WTC11 (cell line): ENCODE data around the gene ADAMTS18. TPM values are rescaled to one million over a fixed set of nuclear protein-coding genes. Genes with fewer than 3 reads are reported as not detected.

Experiments used
- ATAC-seq: fragments of 200-7000 bp; cut with Tn5 transposase; 2 replicates; pipeline ENCODE4 v1.10.0; 2021; ENCODE audit warnings: mild to moderate bottlenecking, moderate library complexity
- CTCF ChIA-PET: fragments of 300-600 bp; sonication (Branson Sonifier 250); formaldehyde crosslinking; loops from one replicate; lab custom pipeline; 2021; ENCODE audit warnings: antibody characterized with exemption; lab: Charles Lee
- POLR2A ChIA-PET: fragments of 350-600 bp; sonication (Branson Sonifier 250); formaldehyde crosslinking; loops from one replicate; lab custom pipeline; 2021; ENCODE audit warnings: antibody characterized with exemption; lab: Charles Lee
- DNase-seq: peaks from one replicate; pipeline ENCODE4 v3.0.0; 2021; ENCODE audit warnings: low spot score
- H3K27ac Mint-ChIP-seq: 2 replicates; pipeline ENCODE4 v1.8.0; 2021; ENCODE audit warnings: mixed read lengths
- H3K27me3 Mint-ChIP-seq: 2 replicates; pipeline ENCODE4 v1.8.0; 2021; ENCODE audit warnings: low read depth, mild to moderate bottlenecking, moderate library complexity, mixed read lengths
- H3K36me3 Mint-ChIP-seq: 2 replicates; pipeline ENCODE4 v1.8.0; 2021; ENCODE audit warnings: mixed read lengths
- H3K4me1 Mint-ChIP-seq: 2 replicates; pipeline ENCODE4 v1.8.0; 2022; ENCODE audit warnings: mixed read lengths
- H3K4me3 Mint-ChIP-seq: 2 replicates; pipeline ENCODE4 v1.8.0; 2021; ENCODE audit warnings: mild to moderate bottlenecking, moderate library complexity, mixed read lengths
- H3K9me3 Mint-ChIP-seq: 2 replicates; pipeline ENCODE4 v1.8.0; 2021; ENCODE audit warnings: mixed read lengths
- ATF1 ChIP-seq: sonication (generic); formaldehyde crosslinking; IDR thresholded peaks from 2 replicates; pipeline ENCODE4 v1.8.1; 2023; ENCODE audit warnings: mild to moderate bottlenecking, moderate library complexity, missing genetic modification reagents
- CREB1 ChIP-seq: sonication (generic); formaldehyde crosslinking; IDR thresholded peaks from 2 replicates; pipeline ENCODE4 v1.8.0; 2023; ENCODE audit warnings: mild to moderate bottlenecking, missing genetic modification reagents
- CREM ChIP-seq: sonication (generic); formaldehyde crosslinking; IDR thresholded peaks from 2 replicates; pipeline ENCODE4 v1.8.1; 2022; ENCODE audit warnings: mild to moderate bottlenecking, missing genetic modification reagents, moderate library complexity
- FOXK1 ChIP-seq: sonication (generic); formaldehyde crosslinking; IDR thresholded peaks from 2 replicates; pipeline ENCODE4 v1.8.0; 2022; ENCODE audit warnings: mild to moderate bottlenecking, moderate library complexity, missing genetic modification reagents
- HMGA2 ChIP-seq: fragments of 250-450 bp; sonication (Bioruptor Pico); IDR thresholded peaks from 2 replicates; pipeline ENCODE4 v1.4.0; 2021; ENCODE audit warnings: mild to moderate bottlenecking, moderate library complexity
- JAZF1 ChIP-seq: fragments of 250-450 bp; sonication (Bioruptor Pico); IDR thresholded peaks from 2 replicates; pipeline ENCODE4 v1.9.0; 2021; ENCODE audit warnings: moderate library complexity, mild to moderate bottlenecking, inconsistent platforms
- NFE2L1 ChIP-seq: sonication (generic); formaldehyde crosslinking; IDR thresholded peaks from 2 replicates; pipeline ENCODE4 v1.8.1; 2023; ENCODE audit warnings: missing genetic modification reagents
- ZNF219 ChIP-seq: sonication (generic); formaldehyde crosslinking; IDR thresholded peaks from 2 replicates; pipeline ENCODE4 v1.8.0; 2023; ENCODE audit warnings: missing genetic modification reagents, mild to moderate bottlenecking, borderline replicate concordance
- ZNF416 ChIP-seq: fragments of 250-450 bp; sonication (Bioruptor Pico); IDR thresholded peaks from 2 replicates; pipeline ENCODE4 v1.9.0; 2021; ENCODE audit warnings: mild to moderate bottlenecking, inconsistent platforms
- ZNF423 ChIP-seq: fragments of 250-450 bp; sonication (Bioruptor Pico); IDR thresholded peaks from 2 replicates; pipeline ENCODE4 v2.1.2; 2022; ENCODE audit warnings: mild to moderate bottlenecking, moderate library complexity
- total RNA-seq: library from RNA; stranded (reverse); gene quantifications from 3 replicates; pipeline ENCODE4 v1.2.3, GENCODE V29; 2021
- TF ChIP-seq, protein P1 (sequence below): sonication (generic); formaldehyde crosslinking; IDR thresholded peaks from 2 replicates; pipeline ENCODE4 v1.8.1; 2023; ENCODE audit warnings: mild to moderate bottlenecking, missing genetic modification reagents
- TF ChIP-seq, protein P2 (sequence below): sonication (generic); formaldehyde crosslinking; IDR thresholded peaks from 2 replicates; pipeline ENCODE4 v1.8.1; 2022; ENCODE audit warnings: missing genetic modification reagents, borderline replicate concordance
- TF ChIP-seq, protein P3 (sequence below): sonication (generic); formaldehyde crosslinking; IDR thresholded peaks from 2 replicates; pipeline ENCODE4 v1.8.1; 2023; ENCODE audit warnings: mild to moderate bottlenecking, missing genetic modification reagents, borderline replicate concordance
- TF ChIP-seq, protein P4 (sequence below): fragments of 250-450 bp; sonication (Bioruptor Pico); IDR thresholded peaks from 2 replicates; pipeline ENCODE4 v1.9.0; 2021; ENCODE audit warnings: mild to moderate bottlenecking, borderline replicate concordance
- TF ChIP-seq, protein P5 (sequence below): sonication (generic); formaldehyde crosslinking; IDR thresholded peaks from 2 replicates; pipeline ENCODE4 v1.8.1; 2023; ENCODE audit warnings: mild to moderate bottlenecking, missing genetic modification reagents, moderate library complexity
- TF ChIP-seq, protein P6 (sequence below): sonication (generic); formaldehyde crosslinking; IDR thresholded peaks from 2 replicates; pipeline ENCODE4 v1.8.0; 2022; ENCODE audit warnings: mild to moderate bottlenecking, missing genetic modification reagents
- TF ChIP-seq, protein P7 (sequence below): sonication (generic); formaldehyde crosslinking; IDR thresholded peaks from 2 replicates; pipeline ENCODE4 v1.8.1; 2023; ENCODE audit warnings: mild to moderate bottlenecking, moderate library complexity, missing genetic modification reagents
- TF ChIP-seq, protein P8 (sequence below): sonication (generic); formaldehyde crosslinking; IDR thresholded peaks from 2 replicates; pipeline ENCODE4 v1.8.0; 2023; ENCODE audit warnings: missing genetic modification reagents, mild to moderate bottlenecking, borderline replicate concordance

ADAMTS18 gene
- total RNA-seq, 1 experiment from 2014 or later = 0.17 TPM

DNA sequence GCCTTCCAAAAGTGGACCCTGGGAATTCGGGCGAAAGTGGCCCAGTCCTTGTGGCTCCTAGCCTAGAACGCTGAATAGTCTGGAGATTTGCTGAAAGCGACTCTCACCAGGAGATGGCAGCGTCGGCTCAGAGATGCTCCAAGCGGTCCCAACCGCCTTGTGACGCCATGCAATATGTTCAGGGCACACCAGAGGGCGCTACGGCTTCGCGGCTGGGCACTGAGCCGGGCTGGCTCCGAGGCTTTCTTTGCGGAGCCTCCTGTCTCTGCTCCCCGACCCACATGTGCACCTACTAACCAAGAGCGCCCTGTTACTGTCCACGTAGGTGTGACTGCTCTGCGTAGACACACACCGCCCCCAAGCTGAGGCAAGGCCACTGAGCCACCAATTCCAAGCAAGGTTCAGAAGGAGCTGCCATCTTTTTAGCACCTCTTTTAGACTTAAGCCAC is 198.7 kb downstream of the ADAMTS18 start (continued):
- TF ChIP-seq, protein P1, sequence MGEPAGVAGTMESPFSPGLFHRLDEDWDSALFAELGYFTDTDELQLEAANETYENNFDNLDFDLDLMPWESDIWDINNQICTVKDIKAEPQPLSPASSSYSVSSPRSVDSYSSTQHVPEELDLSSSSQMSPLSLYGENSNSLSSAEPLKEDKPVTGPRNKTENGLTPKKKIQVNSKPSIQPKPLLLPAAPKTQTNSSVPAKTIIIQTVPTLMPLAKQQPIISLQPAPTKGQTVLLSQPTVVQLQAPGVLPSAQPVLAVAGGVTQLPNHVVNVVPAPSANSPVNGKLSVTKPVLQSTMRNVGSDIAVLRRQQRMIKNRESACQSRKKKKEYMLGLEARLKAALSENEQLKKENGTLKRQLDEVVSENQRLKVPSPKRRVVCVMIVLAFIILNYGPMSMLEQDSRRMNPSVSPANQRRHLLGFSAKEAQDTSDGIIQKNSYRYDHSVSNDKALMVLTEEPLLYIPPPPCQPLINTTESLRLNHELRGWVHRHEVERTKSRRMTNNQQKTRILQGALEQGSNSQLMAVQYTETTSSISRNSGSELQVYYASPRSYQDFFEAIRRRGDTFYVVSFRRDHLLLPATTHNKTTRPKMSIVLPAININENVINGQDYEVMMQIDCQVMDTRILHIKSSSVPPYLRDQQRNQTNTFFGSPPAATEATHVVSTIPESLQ (CRISPR knock-in tag) = no peak
- TF ChIP-seq ZNF423 = no peak
- TF ChIP-seq, protein P2, sequence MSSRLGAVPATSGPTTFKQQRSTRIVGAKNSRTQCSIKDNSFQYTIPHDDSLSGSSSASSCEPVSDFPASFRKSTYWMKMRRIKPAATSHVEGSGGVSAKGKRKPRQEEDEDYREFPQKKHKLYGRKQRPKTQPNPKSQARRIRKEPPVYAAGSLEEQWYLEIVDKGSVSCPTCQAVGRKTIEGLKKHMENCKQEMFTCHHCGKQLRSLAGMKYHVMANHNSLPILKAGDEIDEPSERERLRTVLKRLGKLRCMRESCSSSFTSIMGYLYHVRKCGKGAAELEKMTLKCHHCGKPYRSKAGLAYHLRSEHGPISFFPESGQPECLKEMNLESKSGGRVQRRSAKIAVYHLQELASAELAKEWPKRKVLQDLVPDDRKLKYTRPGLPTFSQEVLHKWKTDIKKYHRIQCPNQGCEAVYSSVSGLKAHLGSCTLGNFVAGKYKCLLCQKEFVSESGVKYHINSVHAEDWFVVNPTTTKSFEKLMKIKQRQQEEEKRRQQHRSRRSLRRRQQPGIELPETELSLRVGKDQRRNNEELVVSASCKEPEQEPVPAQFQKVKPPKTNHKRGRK = no peak
- TF ChIP-seq CREB1 (CRISPR knock-in tag) = no peak
- TF ChIP-seq CREM (CRISPR knock-in tag) = no peak
- no peak for TF ChIP-seq FOXK1
- TF ChIP-seq, protein P3, sequence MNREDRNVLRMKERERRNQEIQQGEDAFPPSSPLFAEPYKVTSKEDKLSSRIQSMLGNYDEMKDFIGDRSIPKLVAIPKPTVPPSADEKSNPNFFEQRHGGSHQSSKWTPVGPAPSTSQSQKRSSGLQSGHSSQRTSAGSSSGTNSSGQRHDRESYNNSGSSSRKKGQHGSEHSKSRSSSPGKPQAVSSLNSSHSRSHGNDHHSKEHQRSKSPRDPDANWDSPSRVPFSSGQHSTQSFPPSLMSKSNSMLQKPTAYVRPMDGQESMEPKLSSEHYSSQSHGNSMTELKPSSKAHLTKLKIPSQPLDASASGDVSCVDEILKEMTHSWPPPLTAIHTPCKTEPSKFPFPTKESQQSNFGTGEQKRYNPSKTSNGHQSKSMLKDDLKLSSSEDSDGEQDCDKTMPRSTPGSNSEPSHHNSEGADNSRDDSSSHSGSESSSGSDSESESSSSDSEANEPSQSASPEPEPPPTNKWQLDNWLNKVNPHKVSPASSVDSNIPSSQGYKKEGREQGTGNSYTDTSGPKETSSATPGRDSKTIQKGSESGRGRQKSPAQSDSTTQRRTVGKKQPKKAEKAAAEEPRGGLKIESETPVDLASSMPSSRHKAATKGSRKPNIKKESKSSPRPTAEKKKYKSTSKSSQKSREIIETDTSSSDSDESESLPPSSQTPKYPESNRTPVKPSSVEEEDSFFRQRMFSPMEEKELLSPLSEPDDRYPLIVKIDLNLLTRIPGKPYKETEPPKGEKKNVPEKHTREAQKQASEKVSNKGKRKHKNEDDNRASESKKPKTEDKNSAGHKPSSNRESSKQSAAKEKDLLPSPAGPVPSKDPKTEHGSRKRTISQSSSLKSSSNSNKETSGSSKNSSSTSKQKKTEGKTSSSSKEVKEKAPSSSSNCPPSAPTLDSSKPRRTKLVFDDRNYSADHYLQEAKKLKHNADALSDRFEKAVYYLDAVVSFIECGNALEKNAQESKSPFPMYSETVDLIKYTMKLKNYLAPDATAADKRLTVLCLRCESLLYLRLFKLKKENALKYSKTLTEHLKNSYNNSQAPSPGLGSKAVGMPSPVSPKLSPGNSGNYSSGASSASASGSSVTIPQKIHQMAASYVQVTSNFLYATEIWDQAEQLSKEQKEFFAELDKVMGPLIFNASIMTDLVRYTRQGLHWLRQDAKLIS (CRISPR knock-in tag) = no peak
- TF ChIP-seq, protein P4, sequence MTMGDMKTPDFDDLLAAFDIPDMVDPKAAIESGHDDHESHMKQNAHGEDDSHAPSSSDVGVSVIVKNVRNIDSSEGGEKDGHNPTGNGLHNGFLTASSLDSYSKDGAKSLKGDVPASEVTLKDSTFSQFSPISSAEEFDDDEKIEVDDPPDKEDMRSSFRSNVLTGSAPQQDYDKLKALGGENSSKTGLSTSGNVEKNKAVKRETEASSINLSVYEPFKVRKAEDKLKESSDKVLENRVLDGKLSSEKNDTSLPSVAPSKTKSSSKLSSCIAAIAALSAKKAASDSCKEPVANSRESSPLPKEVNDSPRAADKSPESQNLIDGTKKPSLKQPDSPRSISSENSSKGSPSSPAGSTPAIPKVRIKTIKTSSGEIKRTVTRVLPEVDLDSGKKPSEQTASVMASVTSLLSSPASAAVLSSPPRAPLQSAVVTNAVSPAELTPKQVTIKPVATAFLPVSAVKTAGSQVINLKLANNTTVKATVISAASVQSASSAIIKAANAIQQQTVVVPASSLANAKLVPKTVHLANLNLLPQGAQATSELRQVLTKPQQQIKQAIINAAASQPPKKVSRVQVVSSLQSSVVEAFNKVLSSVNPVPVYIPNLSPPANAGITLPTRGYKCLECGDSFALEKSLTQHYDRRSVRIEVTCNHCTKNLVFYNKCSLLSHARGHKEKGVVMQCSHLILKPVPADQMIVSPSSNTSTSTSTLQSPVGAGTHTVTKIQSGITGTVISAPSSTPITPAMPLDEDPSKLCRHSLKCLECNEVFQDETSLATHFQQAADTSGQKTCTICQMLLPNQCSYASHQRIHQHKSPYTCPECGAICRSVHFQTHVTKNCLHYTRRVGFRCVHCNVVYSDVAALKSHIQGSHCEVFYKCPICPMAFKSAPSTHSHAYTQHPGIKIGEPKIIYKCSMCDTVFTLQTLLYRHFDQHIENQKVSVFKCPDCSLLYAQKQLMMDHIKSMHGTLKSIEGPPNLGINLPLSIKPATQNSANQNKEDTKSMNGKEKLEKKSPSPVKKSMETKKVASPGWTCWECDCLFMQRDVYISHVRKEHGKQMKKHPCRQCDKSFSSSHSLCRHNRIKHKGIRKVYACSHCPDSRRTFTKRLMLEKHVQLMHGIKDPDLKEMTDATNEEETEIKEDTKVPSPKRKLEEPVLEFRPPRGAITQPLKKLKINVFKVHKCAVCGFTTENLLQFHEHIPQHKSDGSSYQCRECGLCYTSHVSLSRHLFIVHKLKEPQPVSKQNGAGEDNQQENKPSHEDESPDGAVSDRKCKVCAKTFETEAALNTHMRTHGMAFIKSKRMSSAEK = no peak
- TF ChIP-seq, protein P5, sequence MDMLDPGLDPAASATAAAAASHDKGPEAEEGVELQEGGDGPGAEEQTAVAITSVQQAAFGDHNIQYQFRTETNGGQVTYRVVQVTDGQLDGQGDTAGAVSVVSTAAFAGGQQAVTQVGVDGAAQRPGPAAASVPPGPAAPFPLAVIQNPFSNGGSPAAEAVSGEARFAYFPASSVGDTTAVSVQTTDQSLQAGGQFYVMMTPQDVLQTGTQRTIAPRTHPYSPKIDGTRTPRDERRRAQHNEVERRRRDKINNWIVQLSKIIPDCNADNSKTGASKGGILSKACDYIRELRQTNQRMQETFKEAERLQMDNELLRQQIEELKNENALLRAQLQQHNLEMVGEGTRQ (CRISPR knock-in tag) = no peak
- TF ChIP-seq, protein P6, sequence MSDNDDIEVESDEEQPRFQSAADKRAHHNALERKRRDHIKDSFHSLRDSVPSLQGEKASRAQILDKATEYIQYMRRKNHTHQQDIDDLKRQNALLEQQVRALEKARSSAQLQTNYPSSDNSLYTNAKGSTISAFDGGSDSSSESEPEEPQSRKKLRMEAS (CRISPR knock-in tag) = peak; percentile 54; the same call in 1 of the 2 replicates
- TF ChIP-seq ZNF416 (CRISPR knock-in tag) = no peak
- no peak for TF ChIP-seq JAZF1 (CRISPR knock-in tag)

DNA sequence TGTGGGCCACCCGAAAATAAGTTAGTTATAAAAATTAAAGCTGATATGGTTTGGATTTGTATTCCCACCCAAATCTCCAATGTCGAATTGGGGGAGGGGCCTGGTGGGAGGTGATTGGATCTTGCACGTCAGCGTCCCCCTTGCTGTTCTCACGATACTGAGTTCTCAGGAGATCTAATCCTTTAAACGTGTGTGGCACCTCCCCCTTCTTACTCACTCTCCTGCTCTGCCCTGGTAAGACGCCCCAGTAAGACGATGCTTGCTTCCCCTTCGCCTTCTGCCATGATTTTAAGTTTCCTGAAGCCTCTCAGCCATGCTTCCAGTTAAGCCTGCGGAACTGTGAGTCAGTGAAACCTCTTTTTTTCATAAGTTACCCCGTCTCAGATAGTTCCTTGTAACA is 200.2 kb downstream of the ADAMTS18 start:
- ATAC-seq (peak; percentile 38), DNase-seq (peak; percentile 32)
- POLR2A ChIA-PET = no interaction called here
- H3K36me3 Mint-ChIP-seq = no peaks in the 10 kb centered on the region
- H3K4me1 Mint-ChIP-seq = peaks cover 42% of the 10 kb centered on the region
- peaks cover 5% of the 10 kb centered on the region for H3K27me3 Mint-ChIP-seq
- no peak overlapping the region for H3K27ac Mint-ChIP-seq
- CTCF ChIA-PET = no interaction called here
- no peaks in the 10 kb centered on the region for H3K9me3 Mint-ChIP-seq
- H3K4me3 Mint-ChIP-seq = 0 out of 2 replicates have a peak overlapping the region, but pooled peaks have one; percentile 31
- TF ChIP-seq ZNF219 (CRISPR knock-in tag) (no peak), HMGA2 (no peak), ATF1 (CRISPR knock-in tag) (no peak), NFE2L1 (CRISPR knock-in tag) (no peak)
- TF ChIP-seq, protein P7, sequence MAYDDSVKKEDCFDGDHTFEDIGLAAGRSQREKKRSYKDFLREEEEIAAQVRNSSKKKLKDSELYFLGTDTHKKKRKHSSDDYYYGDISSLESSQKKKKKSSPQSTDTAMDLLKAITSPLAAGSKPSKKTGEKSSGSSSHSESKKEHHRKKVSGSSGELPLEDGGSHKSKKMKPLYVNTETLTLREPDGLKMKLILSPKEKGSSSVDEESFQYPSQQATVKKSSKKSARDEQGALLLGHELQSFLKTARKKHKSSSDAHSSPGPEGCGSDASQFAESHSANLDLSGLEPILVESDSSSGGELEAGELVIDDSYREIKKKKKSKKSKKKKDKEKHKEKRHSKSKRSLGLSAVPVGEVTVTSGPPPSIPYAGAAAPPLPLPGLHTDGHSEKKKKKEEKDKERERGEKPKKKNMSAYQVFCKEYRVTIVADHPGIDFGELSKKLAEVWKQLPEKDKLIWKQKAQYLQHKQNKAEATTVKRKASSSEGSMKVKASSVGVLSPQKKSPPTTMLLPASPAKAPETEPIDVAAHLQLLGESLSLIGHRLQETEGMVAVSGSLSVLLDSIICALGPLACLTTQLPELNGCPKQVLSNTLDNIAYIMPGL (CRISPR knock-in tag) = no peak
- TF ChIP-seq, protein P8, sequence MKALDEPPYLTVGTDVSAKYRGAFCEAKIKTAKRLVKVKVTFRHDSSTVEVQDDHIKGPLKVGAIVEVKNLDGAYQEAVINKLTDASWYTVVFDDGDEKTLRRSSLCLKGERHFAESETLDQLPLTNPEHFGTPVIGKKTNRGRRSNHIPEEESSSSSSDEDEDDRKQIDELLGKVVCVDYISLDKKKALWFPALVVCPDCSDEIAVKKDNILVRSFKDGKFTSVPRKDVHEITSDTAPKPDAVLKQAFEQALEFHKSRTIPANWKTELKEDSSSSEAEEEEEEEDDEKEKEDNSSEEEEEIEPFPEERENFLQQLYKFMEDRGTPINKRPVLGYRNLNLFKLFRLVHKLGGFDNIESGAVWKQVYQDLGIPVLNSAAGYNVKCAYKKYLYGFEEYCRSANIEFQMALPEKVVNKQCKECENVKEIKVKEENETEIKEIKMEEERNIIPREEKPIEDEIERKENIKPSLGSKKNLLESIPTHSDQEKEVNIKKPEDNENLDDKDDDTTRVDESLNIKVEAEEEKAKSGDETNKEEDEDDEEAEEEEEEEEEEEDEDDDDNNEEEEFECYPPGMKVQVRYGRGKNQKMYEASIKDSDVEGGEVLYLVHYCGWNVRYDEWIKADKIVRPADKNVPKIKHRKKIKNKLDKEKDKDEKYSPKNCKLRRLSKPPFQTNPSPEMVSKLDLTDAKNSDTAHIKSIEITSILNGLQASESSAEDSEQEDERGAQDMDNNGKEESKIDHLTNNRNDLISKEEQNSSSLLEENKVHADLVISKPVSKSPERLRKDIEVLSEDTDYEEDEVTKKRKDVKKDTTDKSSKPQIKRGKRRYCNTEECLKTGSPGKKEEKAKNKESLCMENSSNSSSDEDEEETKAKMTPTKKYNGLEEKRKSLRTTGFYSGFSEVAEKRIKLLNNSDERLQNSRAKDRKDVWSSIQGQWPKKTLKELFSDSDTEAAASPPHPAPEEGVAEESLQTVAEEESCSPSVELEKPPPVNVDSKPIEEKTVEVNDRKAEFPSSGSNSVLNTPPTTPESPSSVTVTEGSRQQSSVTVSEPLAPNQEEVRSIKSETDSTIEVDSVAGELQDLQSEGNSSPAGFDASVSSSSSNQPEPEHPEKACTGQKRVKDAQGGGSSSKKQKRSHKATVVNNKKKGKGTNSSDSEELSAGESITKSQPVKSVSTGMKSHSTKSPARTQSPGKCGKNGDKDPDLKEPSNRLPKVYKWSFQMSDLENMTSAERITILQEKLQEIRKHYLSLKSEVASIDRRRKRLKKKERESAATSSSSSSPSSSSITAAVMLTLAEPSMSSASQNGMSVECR (CRISPR knock-in tag) = no peak
